Islet of Langerhans (tissue), 1 donor: ENCODE results near the gene HSD17B2.
"Not testable (repeated sequence)": the region's sequence is repeated elsewhere in the genome, so short reads cannot be mapped to it uniquely, and the experiment has no call there.

Experiments used
- FAIRE-seq: peaks from one replicate; lab custom pipeline; 2011; peaks lifted over from hg19 to GRCh38; lab: Jason Lieb, UNC

HSD17B2 gene

DNA sequence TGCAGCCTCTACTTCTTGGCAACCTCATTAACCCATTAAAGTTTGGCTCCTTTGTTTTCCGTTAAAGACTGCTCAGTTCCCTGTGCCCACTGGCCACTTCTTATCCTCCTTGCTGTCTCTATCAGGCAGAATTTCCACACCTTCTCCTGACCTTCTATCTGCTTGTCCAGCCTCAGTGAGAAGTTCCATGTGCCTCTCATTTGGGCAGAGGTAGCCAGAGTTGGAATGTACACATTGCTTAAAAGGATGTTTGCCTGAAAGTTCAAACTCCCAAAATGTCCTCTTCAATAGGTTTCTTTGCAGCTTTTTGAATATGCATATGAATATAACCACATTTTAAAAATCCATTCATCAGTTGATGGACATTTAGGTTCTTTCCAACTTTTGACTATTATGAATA lies 47.0 kb downstream of the HSD17B2 start:
- FAIRE-seq: no peak

GRCh38 chr16:82082543-82083244 lies 47.6 kb downstream of the HSD17B2 start:
- no peak for FAIRE-seq

- no peak for FAIRE-seq
Observed at GRCh38 chr16:82083710-82084353, 48.8 kb downstream of the HSD17B2 start.

DNA sequence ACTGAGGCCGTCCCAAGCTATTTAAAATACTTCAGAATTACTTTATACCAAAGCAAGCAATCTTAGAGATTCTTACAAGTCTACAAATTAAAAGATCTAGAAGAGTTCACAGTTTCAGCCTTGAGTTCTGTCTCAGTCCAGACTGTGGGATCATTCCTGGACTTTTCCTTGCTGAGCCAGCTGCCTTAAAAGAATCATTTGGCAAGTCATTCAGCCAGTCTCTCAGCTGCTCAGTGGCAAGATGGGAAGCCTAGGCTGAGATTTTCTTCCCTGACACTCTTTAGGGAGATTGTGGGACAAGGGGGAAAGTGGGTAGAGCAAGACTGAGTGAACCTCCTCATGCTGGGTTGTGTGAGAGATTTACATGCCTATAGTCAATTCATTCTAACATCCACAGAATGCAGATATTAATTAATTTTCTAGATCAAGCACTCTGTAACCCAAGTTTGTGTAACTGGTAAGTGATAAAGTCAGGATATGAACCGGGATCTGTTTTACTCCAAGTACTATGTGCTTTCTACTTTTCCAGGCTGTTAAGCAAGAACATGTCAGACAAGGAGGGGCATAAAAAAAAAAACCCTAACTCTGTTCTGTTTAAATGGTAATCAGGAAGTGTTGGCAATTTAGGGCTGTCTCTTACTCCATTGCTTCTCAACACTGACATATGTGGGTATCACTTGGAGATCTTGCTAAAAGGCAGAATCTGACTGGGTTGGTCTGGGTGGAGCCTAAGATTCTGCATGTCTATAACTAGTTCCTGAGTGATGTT lies 50.1 kb downstream of the HSD17B2 start:
- FAIRE-seq: no peak

DNA sequence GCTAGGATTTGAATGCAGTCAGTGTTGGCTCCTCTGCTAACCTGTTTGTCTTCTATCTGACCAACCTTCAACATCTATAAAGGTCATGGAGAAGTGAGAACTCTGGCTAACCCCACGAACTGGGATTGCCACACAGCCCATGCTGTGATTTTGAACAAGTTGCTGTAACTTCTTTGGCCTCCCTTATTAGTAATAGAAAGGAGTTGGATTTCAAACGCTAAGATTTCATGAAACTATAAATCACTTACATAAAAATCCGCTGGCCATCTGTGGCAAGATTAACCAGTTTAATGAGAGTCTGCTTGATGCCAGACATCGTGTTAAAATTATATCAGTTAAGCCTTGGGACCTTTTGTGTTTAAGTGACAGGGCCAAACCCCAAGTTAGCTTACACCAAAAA lies 53.4 kb downstream of the HSD17B2 start:
- FAIRE-seq: no peak

- FAIRE-seq: no peak
Observed at GRCh38 chr16:82091241-82091640, 56.2 kb downstream of the HSD17B2 start.

DNA sequence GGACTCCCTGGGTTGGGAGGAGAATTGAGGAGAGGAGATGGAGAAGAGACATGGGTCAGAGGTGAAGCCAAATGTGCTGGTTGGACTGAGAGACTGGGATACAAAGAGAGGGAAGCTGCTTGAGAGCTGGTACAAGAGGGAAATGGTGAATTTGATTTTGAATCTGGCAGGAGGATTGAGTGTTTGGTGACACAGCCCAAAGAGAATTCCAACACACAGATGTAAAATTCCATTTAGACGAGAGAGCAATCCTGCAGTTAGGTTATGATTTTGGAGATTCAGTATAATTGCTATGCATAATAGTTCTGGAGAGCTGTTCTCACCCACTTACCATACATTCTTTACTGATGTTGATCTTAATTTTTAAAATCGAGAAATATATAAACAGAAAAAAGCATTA lies 57.7 kb downstream of the HSD17B2 start:
- FAIRE-seq: no peak

- no peak for FAIRE-seq
Observed at GRCh38 chr16:82093666-82094300, 58.7 kb downstream of the HSD17B2 start.

- FAIRE-seq: no peak
Observed at GRCh38 chr16:82094942-82095540, 60.0 kb downstream of the HSD17B2 start.

DNA sequence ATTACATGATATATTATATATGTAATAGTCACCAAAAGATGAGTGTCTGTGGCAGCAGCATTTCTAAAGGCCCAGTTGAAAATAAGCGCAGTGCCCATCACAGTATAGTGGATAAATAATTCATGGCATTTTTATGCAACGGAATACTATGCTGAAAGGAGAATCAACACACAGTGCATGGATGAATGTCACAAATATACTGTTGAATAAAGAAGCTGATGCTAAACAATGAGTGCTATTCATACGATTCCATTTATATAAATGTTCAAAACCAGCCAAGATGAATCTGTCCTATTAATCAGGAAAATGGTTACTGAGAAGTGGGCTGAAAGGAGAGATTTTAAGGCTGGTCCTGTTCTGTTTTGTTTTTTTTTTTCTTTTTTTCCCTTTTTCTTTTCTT lies 61.6 kb downstream of the HSD17B2 start:
- FAIRE-seq: no peak

DNA sequence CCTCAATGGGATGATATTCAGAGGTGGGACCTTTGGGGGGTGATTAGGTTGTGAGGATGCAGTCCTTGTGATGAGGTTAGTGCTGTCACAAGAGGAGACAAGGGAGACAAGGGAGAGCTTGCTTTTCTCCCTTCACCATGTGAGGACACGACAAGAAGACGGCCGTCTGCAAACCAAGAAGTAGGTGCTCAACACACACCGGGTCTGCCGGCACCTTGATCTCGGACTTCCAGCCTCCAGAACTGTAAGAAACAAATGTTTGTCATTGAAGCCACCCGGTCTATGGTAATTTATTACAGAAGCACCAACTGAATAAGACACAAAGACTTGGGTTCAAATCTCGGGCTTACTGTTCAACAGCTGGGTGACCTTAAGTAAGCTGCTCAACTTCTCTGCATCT lies 70.1 kb downstream of the HSD17B2 start:
- no peak for FAIRE-seq

GRCh38 chr16:82108100-82108499 lies 73.0 kb downstream of the HSD17B2 start:
- FAIRE-seq: no peak

DNA sequence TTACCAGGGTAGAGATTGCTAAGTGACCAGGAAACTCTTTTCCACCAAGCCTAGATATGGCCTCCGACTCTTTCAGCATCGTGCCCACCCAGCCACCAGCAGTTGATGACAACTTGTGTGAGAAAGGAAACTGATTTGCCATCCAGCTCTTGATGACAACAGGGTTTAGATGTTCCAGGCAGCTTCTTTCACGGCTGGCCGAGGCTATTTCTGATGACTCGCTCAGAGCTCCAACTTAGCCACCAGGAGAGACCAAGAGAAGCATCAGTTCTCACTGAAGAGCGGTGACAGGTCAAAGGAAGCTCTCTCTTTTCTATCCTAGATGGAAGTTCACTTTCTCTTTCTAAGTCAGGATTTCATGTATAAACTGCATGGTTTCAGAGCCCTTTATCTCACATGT lies 73.7 kb downstream of the HSD17B2 start:
- no peak for FAIRE-seq

DNA sequence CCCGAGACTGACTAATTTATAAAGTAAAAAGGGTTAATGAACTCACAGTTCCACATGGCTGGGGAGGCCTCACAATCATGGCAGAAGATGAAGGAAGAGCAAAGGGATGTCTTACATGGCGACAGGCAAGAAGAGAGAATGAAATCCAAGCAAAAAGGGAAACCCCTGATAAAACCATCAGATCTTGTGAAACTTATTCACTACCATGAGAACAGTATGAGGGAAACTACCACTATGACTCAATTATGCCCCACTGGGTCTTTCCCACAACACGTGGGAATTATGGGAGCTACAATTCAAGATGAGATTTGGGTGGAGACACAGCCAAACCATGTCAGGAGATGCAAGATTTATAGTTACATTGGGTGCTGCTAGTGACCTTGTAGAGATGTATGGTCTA lies 74.2 kb downstream of the HSD17B2 start:
- FAIRE-seq: not testable (repeated sequence)

- no peak for FAIRE-seq
Observed at GRCh38 chr16:82111944-82112343, 76.9 kb downstream of the HSD17B2 start.

DNA sequence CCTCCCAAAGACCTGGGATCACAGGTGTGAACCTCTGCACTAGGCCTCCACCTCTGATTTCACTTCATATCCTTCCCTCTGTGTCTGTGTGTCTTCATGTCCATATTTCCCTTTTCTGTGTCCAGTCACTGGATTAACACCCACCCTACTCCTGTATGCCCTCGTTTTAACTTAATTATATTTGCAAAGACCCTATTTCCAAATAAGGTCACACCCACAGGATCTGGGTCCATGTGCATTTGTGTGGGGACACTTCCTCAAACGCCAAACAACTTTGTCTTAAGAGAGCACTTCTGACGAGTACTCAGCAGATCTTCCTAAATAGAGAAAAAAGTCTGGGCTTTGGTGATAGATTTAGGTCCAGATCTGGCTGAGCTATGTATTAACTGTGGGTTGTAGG lies 78.7 kb downstream of the HSD17B2 start:
- FAIRE-seq: no peak

- no peak for FAIRE-seq
Observed at GRCh38 chr16:82116535-82116934, 81.5 kb downstream of the HSD17B2 start.

GRCh38 chr16:82118749-82119148 lies 83.7 kb downstream of the HSD17B2 start:
- FAIRE-seq: no peak

DNA sequence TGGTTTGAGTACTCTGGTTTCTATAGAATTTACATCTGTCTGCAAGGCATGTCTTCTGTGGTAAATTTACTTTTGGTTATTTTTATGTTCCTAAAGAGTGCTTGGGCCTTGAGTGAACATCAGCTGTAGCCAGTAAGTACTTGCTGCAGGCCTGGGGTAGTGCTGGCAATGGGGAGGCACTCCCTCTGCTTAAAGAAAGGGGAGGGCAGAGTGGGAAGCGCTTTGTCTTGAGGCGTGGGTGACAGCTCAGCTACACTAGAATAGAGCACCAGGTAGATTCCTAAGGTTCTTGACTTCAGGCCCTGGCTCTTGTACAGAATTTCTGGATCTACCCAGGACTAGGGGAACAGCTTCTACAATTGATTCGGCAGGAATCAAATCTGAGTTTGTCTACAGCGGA lies 84.4 kb downstream of the HSD17B2 start:
- no peak for FAIRE-seq

DNA sequence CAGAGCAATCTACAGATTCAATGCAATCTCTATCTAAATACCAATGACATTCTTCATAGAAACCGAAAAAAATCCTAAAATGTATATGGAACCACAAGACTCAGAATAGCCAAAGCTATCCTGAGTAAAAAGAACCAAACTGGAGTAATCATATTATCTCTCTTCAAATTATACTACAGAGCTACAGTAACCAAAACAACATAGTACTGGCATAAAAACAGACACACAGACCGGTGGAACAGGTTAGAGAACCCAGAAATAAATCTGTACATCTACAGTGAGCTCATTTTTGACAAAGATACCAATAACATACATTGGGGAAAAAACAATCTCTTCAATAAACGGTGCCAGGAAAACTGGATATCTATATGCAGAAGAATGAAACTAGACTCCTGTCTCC lies 89.6 kb downstream of the HSD17B2 start:
- no peak for FAIRE-seq

GRCh38 chr16:82129881-82130280 lies 94.8 kb downstream of the HSD17B2 start:
- no peak for FAIRE-seq

GRCh38 chr16:82133798-82134197 lies 98.7 kb downstream of the HSD17B2 start:
- no peak for FAIRE-seq

DNA sequence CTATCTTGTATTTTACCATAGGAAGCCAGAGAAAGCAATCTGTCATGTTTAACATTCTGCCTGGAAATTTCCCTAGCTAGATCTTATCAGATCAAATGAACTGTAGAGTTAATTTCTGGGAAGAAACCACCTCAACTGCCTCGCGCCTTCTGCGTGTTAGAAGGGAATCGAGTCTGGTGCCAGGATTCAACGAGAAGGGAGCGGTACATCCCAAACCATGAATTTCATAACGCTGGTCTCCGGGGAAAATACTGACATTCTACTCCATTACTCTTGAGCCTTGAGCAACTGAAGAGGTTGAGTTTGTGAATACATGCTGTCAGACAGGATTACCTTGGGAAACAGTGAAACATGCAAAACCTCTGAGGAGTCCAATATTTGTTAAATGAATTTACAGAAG lies 99.8 kb downstream of the HSD17B2 start:
- FAIRE-seq: no peak
